KMS-11 (cell line): ENCODE data around the gene POLR2F.

ENCODE experiments used
- H2AFZ ChIP-seq: fragments of 200-600 bp; sonication (generic); 2 replicates; pipeline ENCODE4 v1.6.1; 2016; ENCODE audit warnings: antibody characterized with exemption, mixed run types, low read depth
- H3K27ac ChIP-seq: fragments of 200-600 bp; sonication (generic); 2 replicates; pipeline ENCODE4 v1.6.1; 2016; ENCODE audit warnings: mild to moderate bottlenecking, mixed run types
- H3K27me3 ChIP-seq: fragments of 200-600 bp; sonication (generic); 2 replicates; pipeline ENCODE4 v1.6.1; 2017; ENCODE audit warnings: mild to moderate bottlenecking, low read depth, mixed run types, moderate library complexity; ENCODE audit not compliant: insufficient read depth
- H3K36me3 ChIP-seq: fragments of 200-600 bp; sonication (generic); 2 replicates; pipeline ENCODE4 v1.6.1; 2017; ENCODE audit warnings: mild to moderate bottlenecking, mixed run types; ENCODE audit not compliant: insufficient read depth
- H3K4me1 ChIP-seq: fragments of 200-600 bp; sonication (generic); 2 replicates; pipeline ENCODE4 v1.6.1; 2016; ENCODE audit warnings: mild to moderate bottlenecking, low read depth, mixed run types; ENCODE audit not compliant: poor library complexity, severe bottlenecking
- H3K4me2 ChIP-seq: fragments of 200-600 bp; sonication (generic); 2 replicates; pipeline ENCODE4 v1.7.0; 2016; ENCODE audit warnings: mild to moderate bottlenecking, mixed run types
- H3K4me3 ChIP-seq: fragments of 200-600 bp; sonication (generic); IDR thresholded peaks from 2 replicates; pipeline ENCODE4 v1.6.1; 2017; ENCODE audit warnings: low read depth, low read length, mixed read lengths; ENCODE audit not compliant: insufficient read depth
- H3K79me2 ChIP-seq: fragments of 200-600 bp; sonication (generic); 2 replicates; pipeline ENCODE4 v1.6.1; 2016; ENCODE audit warnings: low read depth, mixed run types; ENCODE audit not compliant: insufficient read depth
- H3K9ac ChIP-seq: fragments of 200-600 bp; sonication (generic); 2 replicates; pipeline ENCODE4 v1.6.1; 2016; ENCODE audit warnings: mild to moderate bottlenecking, mixed run types
- H4K20me1 ChIP-seq: fragments of 200-600 bp; sonication (generic); 2 replicates; pipeline ENCODE4 v1.6.1; 2016; ENCODE audit warnings: mild to moderate bottlenecking, mixed run types; ENCODE audit not compliant: insufficient read depth
- CTCF ChIP-seq: fragments of 200-600 bp; sonication (generic); conservative IDR thresholded peaks from 2 replicates; pipeline ENCODE4 v1.6.1; 2017; ENCODE audit warnings: low read depth, mild to moderate bottlenecking, antibody characterized with exemption, low read length, moderate library complexity, mixed read lengths

Gene POLR2F

GRCh38 chr22:37953437-37954179, at the start of gene POLR2F, which contains the start of gene C22orf23:
Gene POLR2F, plus strand, starts transcription at chr22:37953699. Its CDS starts 89 bp downstream, at chr22:37953788.
Gene C22orf23, minus strand, starts transcription at chr22:37953601. Its CDS starts 452 bp downstream, at chr22:37953149.
- Histone ChIP-seq H4K20me1 (no peaks in the 10 kb centered on the region), H3K4me2 (peak within 1 kb of the TSS; percentile 95), H3K36me3 (no peaks in the 10 kb centered on the region; the same call in 1 of the 2 replicates), H3K27ac (no peak within 1 kb of the TSS), H3K4me1 (peaks cover 12% of the 10 kb centered on the region), H3K9ac (peak within 1 kb of the TSS; percentile 72), H2AFZ (peak within 1 kb of the TSS; percentile 87), H3K4me3 (no peak within 1 kb of the TSS), H3K27me3 (no peaks in the 10 kb centered on the region; the same call in 1 of the 2 replicates), H3K79me2 (peaks cover 21% of the 10 kb centered on the region)
- TF ChIP-seq CTCF: no peak

GRCh38 chr22:37904572-37905533, 48.6 kb upstream of the POLR2F start:
- Histone ChIP-seq H3K36me3 (no peaks in the 10 kb centered on the region), H3K4me1 (peaks cover 18% of the 10 kb centered on the region), H3K4me2 (peak overlapping the region; percentile 80; the same call in 1 of the 2 replicates), H2AFZ (peak overlapping the region; percentile 74; the same call in 1 of the 2 replicates), H4K20me1 (no peaks in the 10 kb centered on the region), H3K79me2 (no peaks in the 10 kb centered on the region), H3K27ac (no peak overlapping the region), H3K27me3 (no peaks in the 10 kb centered on the region), H3K4me3 (no peak overlapping the region), H3K9ac (no peak overlapping the region; the same call in 1 of the 2 replicates)
- no peak for TF ChIP-seq CTCF

GRCh38 chr22:37905534-37906363, 47.8 kb upstream of the POLR2F start, which contains the start of gene MICALL1:
Gene MICALL1, plus strand, starts transcription at chr22:37906297. Its CDS starts 126 bp downstream, at chr22:37906423.
- Histone ChIP-seq H3K27ac (no peak within 1 kb of the TSS), H3K4me1 (peaks cover 18% of the 10 kb centered on the region), H3K9ac (peak within 1 kb of the TSS; percentile 80), H3K4me3 (no peak within 1 kb of the TSS), H2AFZ (peak within 1 kb of the TSS; percentile 74), H3K79me2 (no peaks in the 10 kb centered on the region), H4K20me1 (no peaks in the 10 kb centered on the region), H3K36me3 (no peaks in the 10 kb centered on the region), H3K4me2 (peak within 1 kb of the TSS; percentile 89), H3K27me3 (no peaks in the 10 kb centered on the region)
- no peak for TF ChIP-seq CTCF
